Activated CD4-positive, alpha-beta T cell treated with anti-CD3 and anti-CD28 coated beads, Interleukin-2, amount 50 U/mL, for 16 hours (primary cell): ENCODE measurements around the gene CNIH2.
"Not testable (repeated sequence)": the region's sequence is repeated elsewhere in the genome, so short reads cannot be mapped to it uniquely, and the experiment has no call there.

Experiments
- DNase-seq: peaks from one replicate; pipeline ENCODE4 v3.0.0-alpha.2; 2020

CNIH2 gene

DNA sequence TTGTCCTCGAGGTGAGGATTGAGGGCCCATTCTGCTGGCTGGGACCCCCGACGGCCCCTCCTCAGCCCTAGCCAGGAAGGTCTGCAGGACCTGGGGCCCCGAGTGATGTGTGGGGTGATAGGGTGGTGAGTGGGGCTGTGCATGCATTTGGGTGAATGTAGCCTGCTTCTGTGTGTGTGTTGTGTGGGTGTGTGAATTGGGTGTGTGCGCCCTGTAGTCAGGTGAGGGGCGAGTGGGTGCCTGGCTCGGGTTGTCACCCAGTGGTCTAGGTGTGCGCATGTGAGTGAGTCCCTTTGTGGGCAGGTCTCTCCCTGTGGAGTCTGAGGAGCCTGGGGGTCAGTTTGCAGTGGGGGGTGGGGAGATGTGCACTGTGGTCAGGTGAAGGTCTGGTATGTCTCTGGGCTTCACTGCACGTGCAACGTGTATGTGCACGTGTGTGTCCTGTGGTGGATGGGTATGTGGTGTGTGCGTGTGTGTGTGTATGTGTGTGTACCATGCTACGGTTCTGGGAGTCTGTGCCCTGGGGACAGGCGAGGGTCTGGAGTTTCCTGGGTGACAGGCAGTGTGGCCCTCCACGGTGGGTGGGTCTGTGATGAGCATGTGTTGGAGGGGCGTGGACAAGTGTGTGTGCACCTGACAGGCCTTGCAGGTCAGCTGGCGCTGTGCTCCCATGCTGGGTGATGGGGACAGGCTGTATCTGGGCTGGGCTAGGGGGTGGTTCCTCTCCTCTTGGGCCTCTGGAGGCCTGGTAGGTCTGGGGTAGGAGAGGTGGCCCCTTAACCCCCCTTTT lies 14.8 kb downstream of the CNIH2 start:
- no peak for DNase-seq

DNA sequence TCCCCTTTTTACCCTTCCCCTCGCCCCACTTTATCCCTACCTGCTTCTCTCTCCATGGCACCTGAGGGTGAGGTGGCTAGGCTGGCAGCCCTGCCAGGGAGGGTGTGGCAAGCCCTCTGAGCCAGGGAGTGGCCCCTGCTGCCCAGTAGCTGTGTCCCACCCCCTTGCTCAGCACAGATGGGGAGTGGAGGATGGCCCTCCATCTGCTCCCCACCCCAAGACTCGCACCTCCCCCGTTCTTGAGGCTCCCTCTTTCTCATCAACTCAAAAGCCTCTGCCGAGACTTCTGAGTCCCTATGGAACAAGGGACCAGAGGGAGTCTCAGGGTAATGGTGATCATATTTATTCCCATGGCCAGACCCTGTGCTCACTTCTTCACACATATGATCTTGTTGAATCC lies 15.4 kb downstream of the CNIH2 start:
- no peak for DNase-seq

- DNase-seq = no peak
These were observed 16.0 kb downstream of the CNIH2 start for GRCh38 chr11:66293777-66294625.

DNA sequence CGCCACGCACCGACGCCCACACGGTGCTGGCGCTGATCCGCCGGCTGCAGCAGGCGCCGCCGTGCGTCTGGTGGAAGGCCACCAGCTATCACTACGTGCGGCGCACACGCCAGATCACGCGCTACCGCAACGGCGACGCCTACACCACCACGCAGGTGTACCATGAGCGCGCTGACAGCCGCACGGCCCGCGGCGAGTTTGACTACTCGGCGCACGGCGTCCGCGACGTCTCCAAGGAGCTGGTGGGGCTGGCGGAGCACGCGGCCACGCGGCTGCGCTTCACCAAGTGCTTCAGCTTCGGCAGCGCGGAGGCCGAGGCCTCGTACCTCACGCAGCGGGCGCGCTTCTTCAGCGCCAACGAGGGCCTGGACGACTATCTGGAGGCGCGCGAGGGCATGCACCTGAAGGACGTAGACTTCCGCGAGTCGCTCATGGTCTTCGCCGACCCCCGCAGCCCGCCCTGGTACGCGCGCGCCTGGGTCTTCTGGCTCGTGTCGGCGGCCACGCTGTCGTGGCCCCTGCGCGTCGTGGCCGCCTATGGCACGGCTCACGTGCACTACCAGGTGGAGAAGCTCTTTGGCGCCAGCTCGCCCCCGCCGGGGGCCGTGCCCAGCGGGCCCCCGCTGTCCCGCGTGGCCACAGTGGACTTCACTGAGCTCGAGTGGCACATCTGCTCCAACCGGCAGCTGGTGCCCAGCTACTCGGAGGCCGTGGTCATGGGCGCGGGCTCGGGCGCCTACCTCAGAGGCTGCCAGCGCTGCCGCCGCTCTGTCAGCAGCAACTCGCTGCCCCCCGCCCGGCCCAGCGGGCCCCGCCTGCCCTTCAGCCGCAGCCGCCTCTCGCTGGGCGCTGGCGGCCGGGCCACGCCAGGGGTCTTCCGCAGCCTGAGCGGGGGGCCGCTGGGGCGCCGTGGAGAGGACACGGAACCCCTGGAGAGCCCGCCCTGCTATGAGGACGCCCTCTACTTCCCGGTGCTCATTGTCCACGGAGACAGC lies 16.9 kb downstream of the CNIH2 start:
- DNase-seq = no peak

- DNase-seq = no peak
These were observed 19.6 kb downstream of the CNIH2 start for GRCh38 chr11:66297610-66298009.

GRCh38 chr11:66299186-66299585 lies 21.2 kb downstream of the CNIH2 start:
- no peak for DNase-seq

DNA sequence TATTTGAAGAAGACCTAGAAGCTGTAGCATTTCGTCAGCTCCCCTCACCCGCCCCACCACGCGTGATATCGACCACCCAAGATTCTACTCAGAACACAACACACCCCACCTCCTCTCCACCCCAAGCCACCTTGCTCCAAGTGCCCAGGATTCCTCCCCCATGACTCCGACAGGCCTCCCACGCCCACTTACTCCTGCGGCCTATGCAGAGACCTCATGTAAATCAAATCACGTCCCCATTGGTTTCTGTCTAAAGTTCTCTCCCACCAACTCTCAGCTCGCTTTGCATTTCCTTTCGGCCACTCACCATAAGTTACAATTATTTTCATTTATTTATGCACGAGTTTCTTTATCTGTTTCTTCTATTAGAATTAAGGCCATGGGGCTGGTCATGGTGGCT lies 24.7 kb downstream of the CNIH2 start:
- DNase-seq = no peak

GRCh38 chr11:66309475-66309874 lies 31.5 kb downstream of the CNIH2 start:
- DNase-seq = no peak

DNA sequence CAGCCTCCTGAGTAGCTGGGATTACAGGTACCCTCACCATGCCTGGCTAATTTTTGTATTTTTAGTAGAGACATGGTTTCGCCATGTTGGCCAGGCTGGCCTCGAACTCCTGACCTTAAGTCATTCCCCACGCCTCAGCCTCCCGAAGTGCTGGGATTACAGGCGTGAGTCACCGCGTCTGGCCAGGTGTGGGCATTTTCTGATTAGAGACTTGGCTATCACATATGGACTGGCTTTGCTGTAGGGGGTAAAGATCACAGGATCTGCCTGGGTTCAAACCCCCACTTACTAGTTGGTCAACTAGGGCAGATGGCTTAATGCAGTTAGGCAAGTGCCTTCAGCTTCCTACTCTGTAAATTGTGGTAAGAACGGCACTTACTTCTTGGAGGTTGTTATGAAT lies 32.3 kb downstream of the CNIH2 start:
- no peak for DNase-seq

- not testable (repeated sequence) for DNase-seq
These were observed 32.9 kb downstream of the CNIH2 start for GRCh38 chr11:66310803-66311440.

GRCh38 chr11:66311470-66311964 lies 33.5 kb downstream of the CNIH2 start:
- DNase-seq = no peak

DNA sequence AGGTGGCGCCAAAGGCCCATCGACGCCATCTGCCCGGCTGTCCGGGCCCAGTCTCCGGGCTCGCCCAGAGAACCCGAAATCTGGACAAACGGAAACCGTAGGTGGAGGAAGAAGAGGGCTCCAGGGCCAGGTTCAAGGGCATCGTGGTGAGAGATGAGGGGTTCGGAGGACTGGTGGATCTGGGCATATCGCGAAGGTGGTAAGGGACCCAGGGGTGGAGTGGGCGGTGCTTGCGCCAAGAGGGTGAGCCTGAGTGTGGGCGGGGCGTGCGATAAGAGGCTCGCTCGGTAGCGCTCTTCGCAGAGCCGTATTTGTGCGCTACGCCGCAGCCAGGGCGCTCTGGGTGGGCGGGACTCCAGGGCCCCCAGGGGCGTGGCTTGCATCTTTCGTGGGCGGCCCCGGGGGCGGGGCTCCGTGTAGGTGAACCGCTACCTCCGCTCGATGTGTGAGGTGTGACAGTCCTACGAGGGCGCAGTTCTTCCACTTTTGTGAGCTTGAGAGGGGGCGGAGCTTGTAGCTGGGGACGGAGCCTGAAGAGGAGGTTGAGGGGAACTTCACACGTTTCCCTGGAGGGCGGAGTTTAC lies 34.1 kb downstream of the CNIH2 start:
- DNase-seq = peak; percentile 95

GRCh38 chr11:66312549-66313320 lies 34.8 kb downstream of the CNIH2 start:
- DNase-seq = peak; percentile 96

GRCh38 chr11:66313321-66314185 lies 35.6 kb downstream of the CNIH2 start:
- DNase-seq = no peak

DNA sequence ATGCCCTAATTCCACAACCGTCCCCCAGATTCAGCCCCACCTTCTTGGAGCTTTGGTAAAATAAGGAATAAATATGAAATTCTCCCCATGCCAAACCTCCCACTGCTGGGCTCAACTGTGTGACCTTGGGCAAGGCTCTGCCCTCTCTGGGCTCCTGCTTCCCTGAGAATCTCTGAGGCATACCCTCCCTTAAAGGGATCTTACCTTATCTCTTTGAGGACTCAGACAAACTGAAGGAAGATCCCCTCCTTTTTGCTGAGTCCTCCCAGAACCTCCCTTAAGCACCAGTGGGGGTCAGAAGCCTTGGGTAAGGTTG lies 36.2 kb downstream of the CNIH2 start:
- no peak for DNase-seq

DNA sequence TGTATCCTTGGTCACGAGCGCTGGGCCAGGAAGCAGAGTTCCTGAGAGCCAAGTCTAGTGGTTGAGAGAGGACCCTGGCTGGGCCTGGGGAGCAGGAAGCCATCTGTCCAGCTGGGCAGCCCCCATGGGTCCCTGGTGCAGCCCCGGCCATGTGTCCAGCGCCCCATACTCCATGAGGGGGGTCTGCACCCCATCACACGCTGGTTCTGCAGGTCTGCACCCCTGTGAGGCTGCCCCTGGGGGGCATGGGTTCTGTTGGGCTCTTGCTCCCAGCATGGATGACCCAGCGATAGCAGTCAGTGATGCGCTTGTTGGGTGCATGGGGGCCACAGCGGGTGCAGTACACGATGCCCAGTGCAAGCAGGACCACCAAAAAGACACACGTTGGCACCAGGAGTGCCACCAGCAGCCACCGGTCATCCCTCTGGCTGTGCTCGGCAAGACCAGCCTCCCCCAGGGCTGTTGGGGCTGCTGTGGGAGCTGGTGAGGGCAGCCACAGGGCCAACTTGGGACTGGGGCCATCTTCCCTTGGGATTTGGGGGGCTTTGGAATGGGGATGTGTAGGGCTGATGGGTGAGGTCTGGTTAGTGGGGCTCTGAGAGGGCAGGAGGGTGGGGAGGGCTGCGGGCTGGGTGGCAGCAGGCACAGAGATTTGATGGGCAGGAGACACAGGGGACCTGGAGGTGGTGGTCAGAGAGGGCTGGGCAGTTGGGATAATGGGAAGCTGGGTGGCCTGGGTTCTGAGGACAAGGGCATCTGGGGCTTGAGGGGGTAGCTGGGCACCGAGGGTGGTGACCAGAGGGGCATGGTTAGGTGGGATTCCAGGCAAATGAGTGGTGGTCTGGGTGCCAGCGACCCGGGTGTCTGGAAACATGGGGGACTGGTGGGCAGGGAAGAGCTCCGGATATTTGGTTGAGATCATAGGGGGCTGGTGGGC lies 36.9 kb downstream of the CNIH2 start:
- no peak for DNase-seq

GRCh38 chr11:66315498-66315885 lies 37.5 kb downstream of the CNIH2 start:
- DNase-seq = no peak

DNA sequence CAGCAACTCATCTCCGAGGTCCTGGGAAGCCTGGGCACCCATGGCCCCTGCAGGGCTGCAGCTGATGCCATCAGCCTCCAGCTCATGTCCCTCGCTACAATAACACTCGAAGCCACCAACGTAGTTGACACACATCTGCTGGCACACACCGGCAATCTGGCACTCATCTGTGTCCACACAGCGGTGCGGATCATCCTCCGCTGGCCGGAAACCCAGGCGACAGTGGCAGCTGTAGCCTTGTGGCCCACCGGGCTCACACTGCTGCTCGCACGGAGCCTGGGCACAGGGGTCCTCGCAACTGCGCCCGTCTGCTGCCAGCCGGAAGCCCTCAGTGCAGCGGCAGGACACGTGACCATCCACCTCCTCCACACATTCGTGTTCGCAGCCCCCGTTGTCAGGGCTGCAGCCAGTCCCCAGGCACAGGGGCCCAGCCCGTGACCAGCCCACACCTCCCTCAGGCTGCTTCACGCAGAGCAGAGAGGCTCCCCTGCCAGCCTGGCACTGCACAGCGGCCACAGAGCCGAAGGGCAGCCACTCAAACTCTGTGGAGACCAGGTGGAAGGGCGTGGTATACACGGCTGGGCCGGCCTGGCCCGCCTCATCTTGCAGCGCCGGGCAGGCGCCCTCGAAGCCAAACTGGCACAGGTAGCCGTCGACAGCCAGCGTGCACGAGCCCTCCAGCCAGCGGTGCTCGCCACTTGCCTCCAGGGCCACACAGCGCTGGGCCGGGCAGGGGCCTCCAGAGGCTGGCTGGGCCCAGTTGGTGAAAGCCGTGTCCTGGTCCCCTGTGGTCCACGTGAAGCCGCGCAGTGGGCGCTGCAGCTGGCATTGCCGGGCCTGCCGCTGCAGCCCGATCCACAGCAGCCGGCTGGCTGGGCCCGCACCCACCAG lies 38.2 kb downstream of the CNIH2 start:
- DNase-seq = no peak
